Trophoblast cell (in vitro differentiated cells and primary cell): ENCODE data around the gene TMEM250.

Source experiments
- DNase-seq, 2 donors: peaks; one replicate each; pipeline ENCODE4 v3.0.0-alpha.2; 2016
- H2AFZ ChIP-seq: 2 replicates; pipeline ENCODE4 v1.6.1; 2013; ENCODE audit warnings: low read length, moderate library complexity, mild to moderate bottlenecking; ENCODE audit not compliant: insufficient read depth, poor library complexity
- H2AK5ac ChIP-seq: 2 replicates; pipeline ENCODE4 v1.6.1; 2013; ENCODE audit warnings: mild to moderate bottlenecking, low read length
- H2BK120ac ChIP-seq: 2 replicates; pipeline ENCODE4 v1.6.1; 2013; ENCODE audit warnings: low read length, mild to moderate bottlenecking, moderate library complexity; ENCODE audit not compliant: insufficient read depth, poor library complexity
- H2BK12ac ChIP-seq: 2 replicates; pipeline ENCODE4 v1.6.1; 2013; ENCODE audit warnings: mild to moderate bottlenecking, low read length, moderate library complexity
- H2BK5ac ChIP-seq: 2 replicates; pipeline ENCODE4 v1.6.1; 2013; ENCODE audit warnings: low read length, low read depth, moderate library complexity, mild to moderate bottlenecking; ENCODE audit not compliant: poor library complexity
- H3K14ac ChIP-seq: 2 replicates; pipeline ENCODE4 v1.6.1; 2013; ENCODE audit warnings: mild to moderate bottlenecking, low read length
- H3K18ac ChIP-seq: 2 replicates; pipeline ENCODE4 v1.6.1; 2013; ENCODE audit warnings: mild to moderate bottlenecking, low read length
- H3K23ac ChIP-seq: 2 replicates; pipeline ENCODE4 v1.6.1; 2013; ENCODE audit warnings: low read length
- H3K27ac ChIP-seq: 2 replicates; pipeline ENCODE4 v1.5.1; 2013; ENCODE audit warnings: low read depth, mild to moderate bottlenecking, inconsistent platforms, low read length, moderate library complexity
- H3K27me3 ChIP-seq: 2 replicates; pipeline ENCODE4 v1.6.1; 2013; ENCODE audit warnings: inconsistent platforms, mild to moderate bottlenecking, low read length, moderate library complexity; ENCODE audit not compliant: insufficient read depth
- H3K36me3 ChIP-seq, 2 experiments: 1 replicate in 1 of 2; 2 replicates in 1 of 2; pipeline ENCODE4 v1.6.1; 2013; ENCODE audit warnings: low read length in 2 of 2, mild to moderate bottlenecking in 2 of 2, moderate library complexity in 1 of 2; ENCODE audit not compliant: insufficient read depth in 2 of 2, control insufficient read depth in 1 of 2
- H3K4ac ChIP-seq: 2 replicates; pipeline ENCODE4 v1.6.1; 2013; ENCODE audit warnings: low read depth, mild to moderate bottlenecking, low read length, moderate library complexity
- H3K4me1 ChIP-seq, 2 experiments: 1 replicate in 1 of 2; 2 replicates in 1 of 2; pipeline ENCODE4 v1.6.1; 2013; ENCODE audit warnings: low read length in 2 of 2, mild to moderate bottlenecking in 2 of 2, moderate library complexity in 1 of 2; ENCODE audit not compliant: insufficient read depth in 2 of 2, control insufficient read depth in 1 of 2
- H3K4me2 ChIP-seq: 2 replicates; pipeline ENCODE4 v1.6.1; 2013; ENCODE audit warnings: inconsistent platforms, mild to moderate bottlenecking, low read length, moderate library complexity
- H3K4me3 ChIP-seq: 2 replicates; pipeline ENCODE4 v1.5.1; 2013; ENCODE audit warnings: mild to moderate bottlenecking, low read depth, low read length, inconsistent platforms
- H3K79me1 ChIP-seq: one replicate; pipeline ENCODE4 v1.6.1; 2013; ENCODE audit warnings: low read length
- H3K79me2 ChIP-seq: 2 replicates; pipeline ENCODE4 v1.6.1; 2013; ENCODE audit warnings: low read length, mild to moderate bottlenecking; ENCODE audit not compliant: control insufficient read depth, insufficient read depth, poor library complexity
- H3K9ac ChIP-seq: 2 replicates; pipeline ENCODE4 v1.6.1; 2013; ENCODE audit warnings: mild to moderate bottlenecking, low read length
- H3K9me3 ChIP-seq: 2 replicates; pipeline ENCODE4 v1.6.1; 2013; ENCODE audit warnings: low read depth, mild to moderate bottlenecking, control low read depth, inconsistent platforms, low read length; ENCODE audit not compliant: insufficient read depth
- H4K12ac ChIP-seq: 2 replicates; pipeline ENCODE4 v1.6.1; 2013; ENCODE audit warnings: low read depth, mild to moderate bottlenecking, low read length, moderate library complexity
- H4K8ac ChIP-seq: 2 replicates; pipeline ENCODE4 v1.6.1; 2013; ENCODE audit warnings: low read depth, mild to moderate bottlenecking, low read length, moderate library complexity
- H4K91ac ChIP-seq: one replicate; pipeline ENCODE4 v1.6.1; 2013; ENCODE audit warnings: low read depth, mild to moderate bottlenecking, low read length, moderate library complexity
- WGBS: extraction: QIAGEN DNeasy Blood & Tissue Kit; methylation state at CpG from one replicate; pipeline ENCODE4 v1.1.7; 2013; ENCODE audit warnings: missing lambda C conversion rate; ENCODE audit not compliant: insufficient read length, insufficient coverage; ENCODE audit errors: extremely low coverage; 5-methylcytosine and 5-hydroxymethylcytosine counted together

Gene TMEM250

GRCh38 chr9:136105398-136106135 lies 13.1 kb downstream of the TMEM250 start:
- Histone ChIP-seq H2BK120ac (peak overlapping the region; percentile 35), H3K9me3 (peaks cover 1% of the 10 kb centered on the region), H3K79me2 (peaks cover 2% of the 10 kb centered on the region), H3K4me1 (peaks cover 22 to 23% of the 10 kb centered on the region in 2 experiments), H2BK5ac (peak overlapping the region; percentile 18), H3K9ac (no peak overlapping the region), H2AFZ (no peak overlapping the region), H3K4me2 (no peak overlapping the region), H4K91ac (peak overlapping the region; percentile 51), H3K4me3 (no peak overlapping the region), H2AK5ac (peak overlapping the region; percentile 77), H3K14ac (peak overlapping the region; percentile 41), H3K79me1 (peaks cover 35% of the 10 kb centered on the region), H4K12ac (no peak overlapping the region), H2BK12ac (peak overlapping the region; percentile 22), H3K18ac (no peak overlapping the region), H3K27me3 (no peaks in the 10 kb centered on the region), H4K8ac (peak overlapping the region; percentile 32), H3K23ac (no peak overlapping the region), H3K27ac (no peak overlapping the region), H3K4ac (no peak overlapping the region), H3K36me3 (no peaks in the 10 kb centered on the region)
- WGBS = no CpG with 5 or more reads among the region's 17 CpGs
- no peak for DNase-seq

GRCh38 chr9:136104916-136105315 lies 13.8 kb downstream of the TMEM250 start:
- no peak overlapping the region for H2BK12ac ChIP-seq
- no peak overlapping the region for H4K12ac ChIP-seq
- H2AFZ ChIP-seq = no peak overlapping the region
- no peak for DNase-seq
- H2BK120ac ChIP-seq = no peak overlapping the region
- no peak overlapping the region for H3K4me3 ChIP-seq
- H3K18ac ChIP-seq = no peak overlapping the region
- peaks cover 1% of the 10 kb centered on the region for H3K9me3 ChIP-seq
- H3K79me1 ChIP-seq = peaks cover 28% of the 10 kb centered on the region
- H3K14ac ChIP-seq = no peak overlapping the region
- WGBS = no CpG with 5 or more reads among the region's 6 CpGs
- no peak overlapping the region for H3K4me2 ChIP-seq
- H4K91ac ChIP-seq = peak overlapping the region; percentile 40
- H2AK5ac ChIP-seq = no peak overlapping the region
- no peaks in the 10 kb centered on the region for H3K27me3 ChIP-seq
- no peak overlapping the region for H2BK5ac ChIP-seq
- H3K9ac ChIP-seq = no peak overlapping the region
- H3K23ac ChIP-seq = no peak overlapping the region
- peaks cover 17 to 18% of the 10 kb centered on the region in 2 experiments for H3K4me1 ChIP-seq
- H3K27ac ChIP-seq = no peak overlapping the region
- H4K8ac ChIP-seq = no peak overlapping the region
- no peak overlapping the region for H3K4ac ChIP-seq
- H3K36me3 ChIP-seq = no peaks in the 10 kb centered on the region
- H3K79me2 ChIP-seq = peaks cover 2% of the 10 kb centered on the region

GRCh38 chr9:136104488-136104800 lies 14.2 kb downstream of the TMEM250 start:
- Histone ChIP-seq H3K23ac (no peak overlapping the region), H3K9me3 (peaks cover 1% of the 10 kb centered on the region)

GRCh38 chr9:136103651-136104487 lies 14.8 kb downstream of the TMEM250 start:
- Histone ChIP-seq H3K36me3 (no peaks in the 10 kb centered on the region), H3K27ac (no peak overlapping the region), H3K18ac (peak overlapping the region; percentile 30), H4K12ac (no peak overlapping the region), H3K4ac (no peak overlapping the region), H3K27me3 (no peaks in the 10 kb centered on the region), H2BK12ac (peak overlapping the region; percentile 41), H2BK120ac (peak overlapping the region; percentile 28), H3K9ac (no peak overlapping the region), H3K4me3 (no peak overlapping the region), H3K14ac (no peak overlapping the region), H3K79me1 (peaks cover 19% of the 10 kb centered on the region), H2AK5ac (no peak overlapping the region), H2BK5ac (no peak overlapping the region), H4K8ac (peak overlapping the region; percentile 13), H2AFZ (no peak overlapping the region), H4K91ac (no peak overlapping the region), H3K4me2 (no peak overlapping the region), H3K23ac (no peak overlapping the region), H3K79me2 (peaks cover 2% of the 10 kb centered on the region), H3K4me1 (peaks cover 6 to 8% of the 10 kb centered on the region in 2 experiments), H3K9me3 (peaks cover 1% of the 10 kb centered on the region)
- no peak for DNase-seq
- WGBS = no CpG with 5 or more reads among the region's 34 CpGs

More at GRCh38 chr9:136104488-136104800, 14.2 kb downstream of the TMEM250 start:
- no peak for DNase-seq
- Histone ChIP-seq H3K4me1 (peaks cover 12 to 13% of the 10 kb centered on the region in 2 experiments), H4K12ac (no peak overlapping the region), H3K4me3 (no peak overlapping the region), H3K4ac (no peak overlapping the region), H3K27me3 (no peaks in the 10 kb centered on the region), H2AK5ac (no peak overlapping the region), H3K79me2 (peaks cover 2% of the 10 kb centered on the region), H3K79me1 (peaks cover 24% of the 10 kb centered on the region), H3K9ac (no peak overlapping the region), H4K8ac (no peak overlapping the region), H2AFZ (no peak overlapping the region), H2BK120ac (no peak overlapping the region), H3K18ac (no peak overlapping the region), H3K14ac (no peak overlapping the region), H2BK12ac (no peak overlapping the region), H3K36me3 (no peaks in the 10 kb centered on the region), H3K27ac (no peak overlapping the region), H3K4me2 (no peak overlapping the region), H2BK5ac (no peak overlapping the region), H4K91ac (no peak overlapping the region)
- no CpG with 5 or more reads among the region's 1 CpG for WGBS
